Dermis microvascular lymphatic vessel endothelial cell (primary cell): Measurements from ENCODE around the gene ITGAX. TPM values are rescaled to one million over a fixed set of nuclear protein-coding genes. Genes with fewer than 3 reads are reported as not detected.
"Not testable (repeated sequence)": the region's sequence is repeated elsewhere in the genome, so short reads cannot be mapped to it uniquely, and the experiment has no call there.

Experiments
- DNase-seq, 2 donors: peaks; one replicate each; pipeline versions ENCODE4 v3.0.0 to v3.0.0-alpha.2; 2010; ENCODE audit warnings: low read depth in 2 of 2
- total RNA-seq: library from RNA; depleted of rRNA; stranded (reverse); fragments of >200 nt; gene quantifications from 2 replicates; pipeline ENCODE4 v1.2.1, GENCODE V29; 2014

ITGAX gene
- total RNA-seq, 1 donor from 2014 or later: 0.64 TPM

DNA sequence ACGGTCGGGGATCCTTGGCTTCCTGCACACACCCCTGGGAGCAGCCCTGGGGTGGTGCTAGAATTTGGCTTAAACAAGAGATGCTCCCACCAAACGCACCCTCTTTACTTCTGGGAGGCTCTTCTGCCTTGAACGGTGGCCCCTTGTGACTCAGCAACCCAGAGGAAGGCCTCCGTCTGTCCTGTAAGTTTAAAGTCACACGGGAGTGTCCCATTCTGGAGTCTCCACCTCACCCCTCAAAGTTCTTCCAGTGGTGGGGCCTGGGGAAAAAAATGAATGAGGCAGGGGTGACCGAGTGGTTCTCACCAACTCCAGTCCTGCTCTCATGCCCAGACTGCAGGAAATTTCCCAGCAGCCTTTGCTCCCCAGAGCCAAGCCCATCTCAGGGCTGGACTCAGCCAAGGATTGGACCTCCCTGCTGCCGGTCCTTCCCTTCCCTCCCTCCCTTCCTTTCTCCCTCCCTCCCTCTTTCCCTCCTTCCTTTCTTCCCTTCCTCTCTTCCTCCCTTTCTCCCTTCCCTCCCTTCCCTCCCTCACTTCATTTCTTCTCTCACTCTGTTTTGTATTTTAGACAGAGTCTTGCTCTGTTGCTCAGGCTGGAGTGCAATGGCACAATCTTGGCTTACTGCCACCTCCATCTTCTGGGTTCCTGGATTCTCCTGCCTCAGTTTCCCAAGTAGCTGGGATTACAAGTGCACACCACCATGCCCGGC is 49.5 kb downstream of the ITGAX start:
- no peak for DNase-seq

DNA sequence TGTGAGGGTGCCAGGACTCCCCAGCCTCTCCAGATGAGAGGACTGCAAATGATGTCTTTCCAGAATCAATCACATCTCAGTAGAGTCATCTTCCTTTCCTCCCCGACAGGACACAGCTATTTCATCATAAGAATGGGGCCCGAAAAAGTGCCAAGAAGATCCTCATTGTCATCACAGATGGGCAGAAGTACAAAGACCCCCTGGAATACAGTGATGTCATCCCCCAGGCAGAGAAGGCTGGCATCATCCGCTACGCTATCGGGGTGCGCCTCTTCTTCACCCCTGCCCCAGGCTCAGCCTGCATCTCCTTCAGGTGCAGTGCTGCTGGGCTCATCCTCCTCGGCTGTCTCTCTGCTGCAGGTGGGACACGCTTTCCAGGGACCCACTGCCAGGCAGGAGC is 52.4 kb downstream of the ITGAX start:
- no peak for DNase-seq

DNA sequence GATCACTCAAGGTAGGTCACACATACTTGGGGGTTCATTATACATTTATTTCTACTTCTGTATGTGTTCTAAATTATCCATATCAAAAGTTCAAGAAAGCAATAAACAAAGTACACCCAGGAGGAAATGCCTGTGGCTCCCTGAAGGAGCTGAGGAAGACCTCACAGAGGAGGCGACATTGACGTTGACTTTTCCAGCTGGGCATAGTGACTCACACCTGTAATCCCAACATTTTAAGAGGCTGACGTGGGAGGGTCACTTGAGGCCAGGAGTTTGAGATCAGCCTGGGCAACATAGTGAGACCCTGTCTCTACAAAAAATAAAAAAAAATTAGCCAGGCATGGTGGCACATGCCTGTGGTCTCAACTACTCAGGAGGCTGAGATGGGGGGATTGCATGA is 54.5 kb downstream of the ITGAX start:
- DNase-seq: no peak

DNA sequence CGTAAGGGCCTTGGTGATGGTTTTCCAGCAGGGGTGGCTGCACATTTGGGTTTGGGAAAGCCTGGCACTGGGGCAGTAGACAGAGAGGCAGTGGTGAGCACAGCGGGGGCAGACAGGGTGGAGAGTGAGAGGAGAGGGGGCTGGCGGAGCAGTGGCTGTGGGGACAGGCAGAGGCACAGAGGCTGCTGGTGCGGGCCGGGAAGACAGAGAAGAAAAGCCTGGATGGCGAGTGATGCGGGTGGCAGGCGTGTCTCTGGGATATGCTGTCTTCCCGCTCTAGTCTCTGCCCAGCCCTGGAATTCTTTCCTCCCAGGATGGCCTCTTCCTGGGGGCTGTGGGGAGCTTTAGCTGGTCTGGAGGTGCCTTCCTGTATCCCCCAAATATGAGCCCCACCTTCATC is 55.1 kb downstream of the ITGAX start:
- no peak for DNase-seq

DNA sequence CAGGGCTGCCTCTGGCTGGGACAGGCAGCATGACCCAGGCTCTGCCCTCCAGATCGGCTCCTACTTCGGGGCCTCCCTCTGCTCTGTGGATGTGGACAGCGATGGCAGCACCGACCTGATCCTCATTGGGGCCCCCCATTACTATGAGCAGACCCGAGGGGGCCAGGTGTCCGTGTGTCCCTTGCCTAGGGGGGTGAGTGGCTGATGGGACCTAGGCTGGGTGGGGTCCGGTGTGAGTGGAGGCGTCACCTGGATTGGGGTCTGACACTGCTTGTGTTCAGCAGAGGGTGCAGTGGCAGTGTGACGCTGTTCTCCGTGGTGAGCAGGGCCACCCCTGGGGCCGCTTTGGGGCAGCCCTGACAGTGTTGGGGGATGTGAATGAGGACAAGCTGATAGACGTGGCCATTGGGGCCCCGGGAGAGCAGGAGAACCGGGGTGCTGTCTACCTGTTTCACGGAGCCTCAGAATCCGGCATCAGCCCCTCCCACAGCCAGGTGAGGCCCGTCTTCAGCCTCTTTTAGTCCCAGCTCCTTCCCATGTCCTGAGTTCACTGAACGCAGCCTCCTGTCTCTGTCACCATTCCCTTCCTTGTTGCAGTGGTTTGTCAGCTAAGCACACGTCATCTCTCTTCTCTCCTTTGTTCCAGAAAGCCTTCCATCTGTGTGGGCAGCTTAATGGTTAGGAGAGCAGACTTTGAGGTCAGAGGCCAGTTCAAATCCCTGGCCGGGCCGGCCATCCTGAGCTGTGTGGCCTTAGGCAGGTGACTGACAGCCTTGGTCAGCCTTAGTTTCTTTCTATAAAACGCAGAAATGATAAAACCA is 56.3 kb downstream of the ITGAX start:
- no peak for DNase-seq

DNA sequence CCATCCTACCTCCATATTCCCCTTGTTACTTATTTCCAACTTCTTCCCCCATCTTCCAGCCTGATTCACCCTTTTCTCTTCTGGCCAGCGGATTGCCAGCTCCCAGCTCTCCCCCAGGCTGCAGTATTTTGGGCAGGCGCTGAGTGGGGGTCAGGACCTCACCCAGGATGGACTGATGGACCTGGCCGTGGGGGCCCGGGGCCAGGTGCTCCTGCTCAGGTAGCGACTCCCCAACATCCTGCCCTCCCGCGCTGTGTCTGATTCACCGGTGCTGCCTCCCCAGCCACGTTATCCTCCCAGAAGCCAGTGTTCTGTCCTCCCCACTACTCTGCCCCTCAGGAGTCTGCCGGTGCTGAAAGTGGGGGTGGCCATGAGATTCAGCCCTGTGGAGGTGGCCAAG is 57.8 kb downstream of the ITGAX start:
- no peak for DNase-seq

DNA sequence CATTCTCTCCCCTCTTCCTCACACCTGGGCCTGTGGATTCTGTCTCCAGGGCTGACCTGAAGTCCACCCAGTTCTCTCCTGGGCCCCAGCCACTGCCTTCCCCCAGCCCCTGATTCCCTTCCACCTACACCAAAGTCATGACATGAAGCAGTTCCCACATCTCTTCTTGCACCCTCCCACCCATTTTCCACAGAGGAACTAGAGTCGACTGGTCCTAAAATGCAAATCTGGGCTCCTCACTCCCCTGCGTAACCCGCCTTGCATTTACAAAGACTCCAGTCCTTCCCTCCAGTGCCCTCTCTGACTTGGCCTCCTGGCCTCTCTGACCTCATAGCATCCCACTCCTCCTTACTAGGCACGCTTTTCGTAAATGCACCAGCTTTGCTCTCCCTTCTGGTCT is 58.4 kb downstream of the ITGAX start:
- DNase-seq: no peak

DNA sequence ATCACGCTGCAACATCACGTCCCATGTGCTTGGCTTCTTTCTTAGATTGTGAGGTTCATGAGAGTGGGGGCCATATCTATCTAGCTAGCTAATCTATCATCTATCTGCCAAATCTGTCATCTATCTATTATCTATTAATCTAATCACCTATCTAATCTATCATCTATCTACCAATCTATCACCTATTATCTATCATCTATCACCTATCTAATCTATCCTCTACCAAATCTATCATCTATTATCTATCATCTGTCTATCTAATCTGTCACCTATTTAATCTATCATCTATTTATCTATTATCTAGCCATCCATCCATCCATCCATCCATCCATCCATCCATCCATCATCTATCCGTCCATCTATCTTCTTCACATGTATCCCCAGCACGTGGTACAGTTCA is 59.0 kb downstream of the ITGAX start:
- no peak for DNase-seq

DNA sequence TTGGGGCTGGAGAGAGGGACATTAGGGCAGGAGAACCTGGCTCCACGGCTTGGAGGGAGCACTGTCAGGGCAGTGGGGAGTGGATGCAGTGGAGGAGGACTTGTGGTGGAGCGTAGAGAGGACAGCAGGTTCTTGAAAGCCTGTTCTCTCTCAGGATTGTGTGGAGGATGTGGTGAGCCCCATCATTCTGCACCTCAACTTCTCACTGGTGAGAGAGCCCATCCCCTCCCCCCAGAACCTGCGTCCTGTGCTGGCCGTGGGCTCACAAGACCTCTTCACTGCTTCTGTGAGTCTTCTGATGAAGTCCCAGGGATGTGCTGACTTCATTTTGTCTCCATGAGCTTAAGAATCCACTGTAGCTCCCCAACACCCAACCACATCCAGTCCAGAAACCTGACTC is 59.7 kb downstream of the ITGAX start:
- no peak for DNase-seq

DNA sequence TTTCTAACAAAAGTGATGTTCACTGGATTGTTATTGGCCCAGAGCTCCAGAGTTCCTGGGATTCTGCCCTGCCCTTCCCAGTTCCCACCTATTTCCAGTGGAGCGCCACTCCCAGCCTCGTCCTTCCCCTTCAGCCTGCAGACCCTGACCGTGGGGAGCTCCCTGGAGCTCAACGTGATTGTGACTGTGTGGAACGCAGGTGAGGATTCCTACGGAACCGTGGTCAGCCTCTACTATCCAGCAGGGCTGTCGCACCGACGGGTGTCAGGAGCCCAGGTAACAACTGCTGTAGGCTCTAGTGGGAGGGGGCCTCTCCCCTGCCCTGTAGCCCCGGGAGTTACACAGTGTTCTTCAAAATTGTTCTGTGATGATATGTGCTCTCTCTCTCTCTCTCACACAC is 61.4 kb downstream of the ITGAX start:
- DNase-seq: no peak

DNA sequence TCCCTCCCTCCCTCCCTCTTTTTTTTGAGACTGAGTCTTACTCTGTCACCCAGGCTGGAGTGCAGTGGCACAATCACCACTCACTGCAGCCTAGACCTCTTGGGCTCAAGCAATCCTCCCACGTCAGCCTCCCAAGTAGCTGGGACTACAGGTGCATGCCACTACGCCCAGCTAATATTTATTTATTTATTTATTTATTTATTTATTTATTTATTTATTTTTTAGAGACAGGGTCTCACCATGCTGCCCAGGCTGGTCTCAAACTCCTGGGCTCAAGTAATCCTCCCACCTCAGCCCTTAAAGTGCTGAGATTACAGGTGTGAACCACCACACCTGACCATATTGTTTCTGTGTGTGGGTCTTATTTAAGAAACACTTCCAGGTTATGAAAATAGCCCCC is 62.1 kb downstream of the ITGAX start:
- DNase-seq: not testable (repeated sequence)

DNA sequence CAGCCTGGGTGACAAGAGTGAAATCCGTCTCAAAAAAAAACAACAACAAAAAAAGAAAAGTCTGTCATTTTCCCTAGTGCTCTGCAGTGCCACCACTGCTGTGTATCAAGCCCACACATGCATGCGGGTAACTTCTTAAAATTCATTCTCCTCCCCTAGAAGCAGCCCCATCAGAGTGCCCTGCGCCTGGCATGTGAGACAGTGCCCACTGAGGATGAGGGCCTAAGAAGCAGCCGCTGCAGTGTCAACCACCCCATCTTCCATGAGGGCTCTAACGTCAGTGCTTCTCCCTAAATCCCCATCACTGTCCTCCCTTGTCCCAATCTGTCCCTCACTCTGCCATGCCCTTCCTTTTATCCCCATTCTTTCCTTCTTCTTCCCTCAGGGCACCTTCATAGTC is 62.9 kb downstream of the ITGAX start:
- DNase-seq: no peak

DNA sequence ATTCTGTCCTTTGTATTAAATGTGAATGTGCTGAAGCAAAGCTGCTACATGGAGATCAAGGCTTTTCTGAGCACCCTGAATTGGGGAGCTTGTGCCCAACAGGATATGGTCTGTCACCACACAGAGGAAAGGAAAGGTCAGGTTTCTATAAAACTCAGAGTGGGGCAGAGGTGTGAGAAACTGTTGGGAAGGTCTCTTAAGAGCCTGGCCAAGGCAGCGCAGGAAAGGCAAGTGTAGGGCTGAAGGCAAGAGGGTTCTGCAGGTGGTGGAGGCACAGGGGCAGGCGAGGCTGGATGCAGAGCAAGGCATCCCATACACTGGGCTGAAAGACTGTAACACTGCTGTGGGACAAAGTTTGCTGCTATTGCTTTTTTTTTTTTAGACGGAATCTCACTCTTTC is 65.1 kb downstream of the ITGAX start:
- no peak for DNase-seq

DNA sequence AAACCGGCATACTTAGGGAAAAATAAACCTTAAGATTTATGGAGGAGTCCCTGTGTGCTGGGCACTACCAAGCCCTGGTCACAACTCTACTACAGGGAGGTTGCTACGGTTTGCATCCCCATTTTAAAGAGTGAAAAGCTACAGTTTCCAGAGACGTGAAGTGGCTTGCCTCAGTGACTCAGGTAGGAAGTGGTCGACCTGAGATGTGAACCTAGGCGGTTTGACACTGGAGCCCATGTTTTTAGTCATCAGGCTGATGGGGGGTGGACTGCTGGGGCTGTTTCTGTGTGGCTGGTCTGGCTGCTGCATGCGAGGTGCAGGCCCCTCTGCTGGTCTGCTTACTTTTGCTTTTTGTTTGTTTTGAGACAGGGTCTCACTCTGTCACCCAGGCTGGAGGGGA is 66.6 kb downstream of the ITGAX start:
- DNase-seq: no peak

DNA sequence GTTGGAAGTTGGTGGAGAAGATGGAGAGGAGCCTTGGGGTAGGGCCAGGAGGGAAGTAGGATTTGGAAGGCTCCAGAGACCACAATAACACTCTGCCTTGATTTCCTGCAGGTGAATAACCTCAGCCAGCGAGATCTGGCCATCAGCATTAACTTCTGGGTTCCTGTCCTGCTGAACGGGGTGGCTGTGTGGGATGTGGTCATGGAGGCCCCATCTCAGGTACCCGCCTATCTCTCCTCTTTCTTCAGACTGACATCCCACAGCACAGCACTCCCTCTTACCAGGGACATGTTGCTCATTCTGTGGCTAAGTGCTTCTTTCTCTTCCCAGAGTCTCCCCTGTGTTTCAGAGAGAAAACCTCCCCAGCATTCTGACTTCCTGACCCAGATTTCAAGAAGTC is 68.3 kb downstream of the ITGAX start:
- DNase-seq: no peak

DNA sequence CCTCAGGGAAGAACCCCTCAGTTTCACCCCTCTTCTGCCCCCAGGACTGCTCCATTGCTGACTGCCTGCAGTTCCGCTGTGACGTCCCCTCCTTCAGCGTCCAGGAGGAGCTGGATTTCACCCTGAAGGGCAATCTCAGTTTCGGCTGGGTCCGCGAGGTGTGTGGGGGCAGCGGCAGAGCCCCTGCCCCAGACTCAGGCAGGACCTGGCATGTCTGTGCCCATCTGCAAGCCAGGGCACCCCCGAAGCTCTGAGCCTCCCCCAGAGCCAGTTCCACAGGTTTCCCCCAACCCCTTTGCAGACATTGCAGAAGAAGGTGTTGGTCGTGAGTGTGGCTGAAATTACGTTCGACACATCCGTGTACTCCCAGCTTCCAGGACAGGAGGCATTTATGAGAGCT is 68.8 kb downstream of the ITGAX start:
- DNase-seq: no peak

DNA sequence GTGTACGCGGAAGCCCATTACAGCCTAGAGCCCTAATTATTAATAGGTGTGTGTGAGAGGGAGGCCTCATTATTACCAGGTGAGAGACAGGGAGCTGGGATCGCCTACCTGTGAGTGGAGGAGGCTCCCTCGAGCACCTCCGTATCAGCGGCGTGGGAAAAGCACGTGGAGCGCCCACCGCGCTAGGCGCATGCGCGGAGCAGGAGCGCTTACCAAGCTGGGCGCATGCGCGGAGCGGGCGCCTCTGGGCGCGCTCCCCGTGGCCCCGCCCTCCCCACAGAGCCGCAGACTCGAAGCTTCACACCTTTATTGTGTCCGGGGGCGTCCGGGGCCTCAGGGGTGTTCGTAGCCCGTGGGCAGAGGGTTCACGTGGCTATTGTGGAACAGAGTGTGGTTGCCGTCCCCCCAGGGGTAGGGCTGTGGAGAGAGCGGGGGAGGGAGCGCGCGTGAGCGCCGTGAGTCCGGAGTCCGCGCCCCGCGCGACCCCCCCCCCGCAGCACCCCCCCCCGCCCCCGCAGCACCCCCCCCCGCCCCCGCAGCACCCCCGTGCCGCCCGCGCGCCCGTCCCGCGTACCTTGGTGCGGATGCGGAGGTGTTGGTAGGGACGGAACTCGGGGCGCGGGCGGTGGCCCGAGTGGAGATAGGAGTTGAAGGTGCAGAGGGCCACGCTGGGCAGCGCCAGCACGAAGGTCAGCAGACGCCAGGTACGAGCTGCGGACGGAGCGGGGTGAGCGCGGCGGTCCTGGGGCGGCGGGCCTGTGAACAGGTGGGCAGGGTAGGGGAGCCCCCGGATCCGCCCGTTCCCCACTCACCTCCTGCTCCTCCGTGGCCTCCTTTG is 72.7 kb downstream of the ITGAX start:
- peak in 1 of 2 donors; percentile 14 for DNase-seq

DNA sequence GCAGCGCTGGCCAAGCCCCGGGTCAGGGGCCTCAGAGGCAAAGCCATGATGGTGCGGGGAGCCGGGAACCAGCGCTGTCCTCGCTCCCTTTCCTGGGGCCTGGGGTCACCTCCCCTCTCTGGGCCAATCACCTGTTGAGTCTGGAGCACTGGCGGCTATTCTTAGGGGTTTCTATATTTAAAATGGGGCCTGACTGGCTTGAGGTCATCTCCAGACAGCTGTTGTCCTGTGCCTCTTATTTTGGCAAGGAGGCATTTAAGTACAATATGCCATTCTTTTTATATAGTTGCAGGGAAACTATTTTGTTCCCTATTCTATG is 73.3 kb downstream of the ITGAX start, which contains the start of gene COX6A2:
COX6A2 (minus strand) TSS at position 82 of the 319 bp plus-strand sequence; CDS start at position 47, 35 bp downstream.
- no peak for DNase-seq

DNA sequence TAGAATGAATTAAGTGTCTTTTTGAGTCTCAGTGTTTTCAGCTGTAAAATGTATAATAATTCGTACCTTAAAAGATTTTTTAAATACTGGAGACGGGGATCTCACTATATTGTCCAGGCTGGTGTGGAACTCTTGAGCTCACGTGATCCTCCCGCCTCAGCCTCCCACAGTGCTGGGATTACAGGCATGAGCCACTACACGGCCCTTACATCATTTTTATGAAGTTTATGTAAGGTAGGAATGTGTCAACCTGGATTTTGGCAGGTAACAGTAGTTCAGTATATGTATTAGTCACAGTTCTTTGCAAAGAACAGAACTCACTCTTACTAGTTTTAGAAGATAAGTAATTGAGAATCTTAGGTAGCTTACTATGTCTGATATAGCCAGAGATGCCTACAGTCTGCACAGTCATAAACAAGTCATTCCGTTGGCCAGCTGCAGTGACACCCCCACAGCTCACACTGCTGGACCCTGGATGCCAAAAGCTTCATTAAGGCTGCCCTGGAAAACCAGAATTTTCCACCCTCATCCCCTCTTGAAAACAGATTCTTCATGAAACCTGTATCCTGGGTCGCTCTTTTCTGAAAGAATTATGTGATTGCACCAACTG is 73.8 kb downstream of the ITGAX start:
- DNase-seq: no peak

DNA sequence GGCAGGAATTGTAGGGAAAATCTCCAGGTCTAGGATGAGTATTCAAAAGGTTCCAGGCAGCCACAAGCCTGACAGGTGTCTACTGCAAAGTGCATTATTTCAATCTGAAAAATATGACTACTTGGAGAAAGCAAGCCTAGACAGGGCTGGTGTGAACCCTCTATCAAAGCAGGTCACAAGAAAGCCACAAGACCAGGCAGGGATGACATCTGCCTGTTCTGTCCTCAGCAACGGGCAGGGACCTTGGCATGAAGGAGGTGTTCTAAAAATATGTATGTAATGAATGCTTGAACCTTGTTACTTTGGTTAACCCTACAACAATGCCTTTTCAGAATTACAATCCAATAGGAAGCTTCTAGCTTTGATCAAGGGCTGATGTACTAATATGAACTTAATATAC is 74.3 kb downstream of the ITGAX start:
- no peak for DNase-seq

DNA sequence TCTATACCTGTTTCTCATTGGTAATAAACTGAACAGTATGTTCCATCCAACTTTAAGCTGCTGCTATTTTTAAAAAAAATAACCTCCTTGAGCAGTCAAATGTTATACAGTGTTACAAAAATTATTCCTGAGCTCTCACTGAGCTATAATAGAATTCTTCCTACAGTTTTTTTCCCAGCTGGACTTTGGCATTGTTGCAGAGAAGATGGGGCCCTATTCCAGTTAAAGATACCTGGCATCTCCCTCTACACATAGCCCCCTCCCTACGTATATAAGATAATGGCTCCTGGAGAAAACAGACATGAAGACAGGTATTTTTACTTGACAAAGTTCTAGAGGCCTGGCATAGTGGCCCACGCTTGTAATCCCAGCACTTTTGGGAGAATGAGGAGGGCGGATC is 74.8 kb downstream of the ITGAX start:
- no peak for DNase-seq
